K562 (cell line): ENCODE results near the gene TXNRD2. TPM values are rescaled to one million over a fixed set of nuclear protein-coding genes. Genes with fewer than 3 reads are reported as not detected.

Experiments
- HDAC1 ChIP-seq, 2 experiments: fragments of 450-650 bp; IDR thresholded peaks; 2 replicates each; pipeline ENCODE4 v1.6.1; 2016 to 2017; ENCODE audit warnings: inconsistent platforms in 1 of 2, mild to moderate bottlenecking in 1 of 2, moderate library complexity in 1 of 2
- HNRNPH1 ChIP-seq: fragments of 200-400 bp; formaldehyde crosslinking; optimal IDR thresholded peaks from 2 replicates; pipeline ENCODE3; 2017; ENCODE audit warnings: low read depth, mild to moderate bottlenecking, low read length, moderate library complexity
- KAT8 ChIP-seq: fragments of 450-650 bp; IDR thresholded peaks from 2 replicates; pipeline ENCODE4 v1.6.1; 2016; ENCODE audit warnings: low read depth, mild to moderate bottlenecking
- KLF1 ChIP-seq: fragments of 450-650 bp; IDR thresholded peaks from 2 replicates; pipeline ENCODE4 v1.6.1; 2016; ENCODE audit warnings: missing genetic modification characterization, missing compliant biosample characterization
- PRMT5 ChIP-seq: sonication (generic); formaldehyde crosslinking; IDR thresholded peaks from 2 replicates; pipeline ENCODE4 v1.5.0; 2020; ENCODE audit warnings: missing genetic modification reagents
- RCOR1 ChIP-seq, 2 experiments: IDR thresholded peaks; 2 replicates each; pipeline ENCODE4 v1.6.1; 2012; ENCODE audit warnings: low read depth in 2 of 2, low read length in 2 of 2, borderline replicate concordance in 1 of 2, improper control_type of control experiment in 1 of 2
- TOE1 ChIP-seq, 2 experiments: fragments of 450-650 bp in 1 of 2; sonication (generic) in 1 of 2; formaldehyde crosslinking in 1 of 2; IDR thresholded peaks; 2 replicates each; pipeline versions ENCODE4 v1.7.1 to v1.8.0; 2016 to 2022; ENCODE audit warnings: borderline replicate concordance in 2 of 2, mild to moderate bottlenecking in 2 of 2, antibody characterized with exemption in 1 of 2, inconsistent platforms in 1 of 2, low read depth in 1 of 2, missing genetic modification reagents in 1 of 2, moderate library complexity in 1 of 2
- ZC3H11A ChIP-seq: IDR thresholded peaks from 2 replicates; pipeline ENCODE4 v1.6.1; 2012; ENCODE audit warnings: low read depth, low read length, improper control_type of control experiment
- ZNF134 ChIP-seq: fragments of 250-450 bp; sonication (Bioruptor Pico); conservative IDR thresholded peaks from 2 replicates; pipeline ENCODE4 v1.4.0; 2020
- ZNF212 ChIP-seq: fragments of 450-650 bp; formaldehyde crosslinking; IDR thresholded peaks from 2 replicates; pipeline ENCODE4 v1.4.0; 2020; ENCODE audit warnings: mild to moderate bottlenecking
- ZNF23 ChIP-seq: fragments of 250-450 bp; sonication (Bioruptor Pico); IDR thresholded peaks from 2 replicates; pipeline ENCODE4 v1.4.0; 2020; ENCODE audit warnings: mild to moderate bottlenecking
- ZNF408 ChIP-seq: fragments of 250-450 bp; sonication (Bioruptor Pico); IDR thresholded peaks from 2 replicates; pipeline ENCODE4 v1.4.0; 2020; ENCODE audit warnings: low read depth, mild to moderate bottlenecking, moderate library complexity
- ZNF695 ChIP-seq: fragments of 450-650 bp; formaldehyde crosslinking; IDR thresholded peaks from 2 replicates; pipeline ENCODE4 v1.4.0; 2020; ENCODE audit warnings: mild to moderate bottlenecking, moderate library complexity
- polyA plus RNA-seq, 8 experiments: library from polyadenylated mRNA; depleted of rRNA in 4 of 8; stranded (reverse) in 5 of 8; unstranded in 3 of 8; fragments of >200 nt; fragmentation: Nextera tagmentation in 2 of 8; fragmentation: Illumina TruSeq in 1 of 8; extraction: Ambion mirVana in 2 of 8; extraction: Trizol in 1 of 8; gene quantifications; 2 replicates each; pipeline versions ENCODE4 v1.2.1 to v1.2.3, GENCODE V29; 2011 to 2014; ENCODE audit warnings: inconsistent platforms in 1 of 8, missing spikeins in 1 of 8
- total RNA-seq, 7 experiments: library from RNA; depleted of rRNA in 6 of 7; stranded (reverse); fragments of >200 nt in 6 of 7; fragmentation: Illumina TruSeq in 2 of 7; extraction: Trizol in 2 of 7; gene quantifications; 2 replicates each; pipeline versions ENCODE4 v1.2.1 to v1.2.3, GENCODE V29; 2011 to 2021; ENCODE audit warnings: low replicate concordance in 1 of 7
- TF ChIP-seq, protein P1 (sequence below), 2 experiments: fragments of 200-800 bp in 1 of 2; sonication (Bioruptor generic) in 1 of 2; sonication (generic) in 1 of 2; formaldehyde crosslinking in 1 of 2; IDR thresholded peaks in 1 of 2; conservative IDR thresholded peaks in 1 of 2; 2 replicates each; pipeline versions ENCODE4 v1.5.0 to v1.6.1; 2016 to 2020; ENCODE audit warnings: missing compliant biosample characterization in 1 of 2, missing genetic modification characterization in 1 of 2, missing genetic modification reagents in 1 of 2
- TF ChIP-seq, protein P2 (sequence below): fragments of 450-650 bp; IDR thresholded peaks from 2 replicates; pipeline ENCODE4 v1.7.1; 2018; ENCODE audit warnings: mild to moderate bottlenecking, low read depth; ENCODE audit not compliant: partially characterized antibody
- TF ChIP-seq, protein P3 (sequence below): fragments of 450-650 bp; formaldehyde crosslinking; conservative IDR thresholded peaks from 2 replicates; pipeline ENCODE4 v1.4.0; 2022; ENCODE audit warnings: mild to moderate bottlenecking, missing genetic modification characterization
- TF ChIP-seq, protein P4 (sequence below), 2 experiments: fragments of 250-450 bp in 1 of 2; fragments of 450-650 bp in 1 of 2; sonication (Bioruptor Pico) in 1 of 2; IDR thresholded peaks; 2 replicates each; pipeline versions ENCODE4 v1.6.1 to v1.8.0; 2016 to 2021; ENCODE audit warnings: mild to moderate bottlenecking in 2 of 2, moderate library complexity in 2 of 2, missing compliant biosample characterization in 1 of 2, missing genetic modification characterization in 1 of 2
- TF ChIP-seq, protein P5 (sequence below): fragments of 250-450 bp; sonication (Bioruptor Pico); IDR thresholded peaks from 2 replicates; pipeline ENCODE4 v1.4.0; 2020; ENCODE audit warnings: mild to moderate bottlenecking

TXNRD2 gene
- total and polyA plus RNA-seq, 9 of the 15 experiments (the other 6 are each of a cell fraction or from before 2014, with no cell fraction given): 3.3 to 80.2 (median 49.4) TPM

DNA sequence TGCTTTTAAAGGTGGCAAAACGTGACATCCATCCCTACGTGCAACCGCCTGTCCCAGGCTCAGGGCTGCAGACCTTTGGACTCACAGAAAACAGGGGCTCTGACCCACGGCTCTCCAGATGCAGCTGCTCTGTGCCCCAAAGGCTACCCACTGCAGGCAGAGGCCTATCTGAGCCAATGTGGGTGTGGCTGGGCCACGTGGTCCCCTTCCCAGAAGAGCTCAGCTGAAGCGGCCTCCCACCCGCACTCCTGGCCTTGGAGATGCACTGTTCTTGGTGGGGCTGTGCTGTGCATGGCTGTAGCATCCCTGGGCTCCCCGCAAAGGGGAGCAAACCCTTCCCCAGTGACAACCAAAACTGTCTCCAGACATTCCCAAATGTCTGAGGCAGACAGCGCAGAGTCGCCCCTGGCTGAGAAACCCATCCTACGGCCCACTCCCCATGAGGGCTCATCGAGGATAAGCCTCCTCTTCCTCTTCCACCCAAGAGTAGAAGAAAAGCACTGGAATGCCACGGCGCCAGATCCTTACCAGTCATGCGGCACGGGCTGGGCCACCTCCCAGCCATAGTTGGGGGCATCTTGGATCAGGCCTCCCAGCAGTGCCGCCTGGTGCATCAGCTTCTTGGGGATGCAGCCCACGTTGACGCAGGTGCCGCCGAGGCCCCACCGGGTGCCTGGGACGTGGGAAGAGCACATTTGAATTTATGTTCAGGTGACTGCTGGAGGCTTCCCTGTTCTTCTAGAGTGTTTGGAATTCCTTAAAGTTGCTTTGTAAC, 23.1 kb downstream of the TXNRD2 start (continued):
- no peak for TF ChIP-seq RCOR1 (IDR thresholded peaks at IDR 0.05; ENCODE audit: borderline replicate concordance in 1 of 2, low read depth in 2 of 2, low read length in 2 of 2)
- 0 out of 2 replicates have a peak, but pooled peaks have one; percentile 48 for TF ChIP-seq PRMT5 (CRISPR knock-in tag)
- peak in 1 of 2 experiments; percentile 69; a peak in 1 of 4 replicates for TF ChIP-seq HDAC1 (IDR thresholded peaks at IDR 0.05)
- TF ChIP-seq, protein P1, sequence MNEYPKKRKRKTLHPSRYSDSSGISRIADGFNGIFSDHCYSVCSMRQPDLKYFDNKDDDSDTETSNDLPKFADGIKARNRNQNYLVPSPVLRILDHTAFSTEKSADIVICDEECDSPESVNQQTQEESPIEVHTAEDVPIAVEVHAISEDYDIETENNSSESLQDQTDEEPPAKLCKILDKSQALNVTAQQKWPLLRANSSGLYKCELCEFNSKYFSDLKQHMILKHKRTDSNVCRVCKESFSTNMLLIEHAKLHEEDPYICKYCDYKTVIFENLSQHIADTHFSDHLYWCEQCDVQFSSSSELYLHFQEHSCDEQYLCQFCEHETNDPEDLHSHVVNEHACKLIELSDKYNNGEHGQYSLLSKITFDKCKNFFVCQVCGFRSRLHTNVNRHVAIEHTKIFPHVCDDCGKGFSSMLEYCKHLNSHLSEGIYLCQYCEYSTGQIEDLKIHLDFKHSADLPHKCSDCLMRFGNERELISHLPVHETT (CRISPR knock-in tag; conservative IDR thresholded peaks at IDR 0.05 in 1 of 2, IDR thresholded peaks at IDR 0.05 in 1 of 2): 0 out of 4 replicates have a peak, but pooled peaks of 1 of the 2 experiments have one; percentile 58
- TF ChIP-seq, protein P2, sequence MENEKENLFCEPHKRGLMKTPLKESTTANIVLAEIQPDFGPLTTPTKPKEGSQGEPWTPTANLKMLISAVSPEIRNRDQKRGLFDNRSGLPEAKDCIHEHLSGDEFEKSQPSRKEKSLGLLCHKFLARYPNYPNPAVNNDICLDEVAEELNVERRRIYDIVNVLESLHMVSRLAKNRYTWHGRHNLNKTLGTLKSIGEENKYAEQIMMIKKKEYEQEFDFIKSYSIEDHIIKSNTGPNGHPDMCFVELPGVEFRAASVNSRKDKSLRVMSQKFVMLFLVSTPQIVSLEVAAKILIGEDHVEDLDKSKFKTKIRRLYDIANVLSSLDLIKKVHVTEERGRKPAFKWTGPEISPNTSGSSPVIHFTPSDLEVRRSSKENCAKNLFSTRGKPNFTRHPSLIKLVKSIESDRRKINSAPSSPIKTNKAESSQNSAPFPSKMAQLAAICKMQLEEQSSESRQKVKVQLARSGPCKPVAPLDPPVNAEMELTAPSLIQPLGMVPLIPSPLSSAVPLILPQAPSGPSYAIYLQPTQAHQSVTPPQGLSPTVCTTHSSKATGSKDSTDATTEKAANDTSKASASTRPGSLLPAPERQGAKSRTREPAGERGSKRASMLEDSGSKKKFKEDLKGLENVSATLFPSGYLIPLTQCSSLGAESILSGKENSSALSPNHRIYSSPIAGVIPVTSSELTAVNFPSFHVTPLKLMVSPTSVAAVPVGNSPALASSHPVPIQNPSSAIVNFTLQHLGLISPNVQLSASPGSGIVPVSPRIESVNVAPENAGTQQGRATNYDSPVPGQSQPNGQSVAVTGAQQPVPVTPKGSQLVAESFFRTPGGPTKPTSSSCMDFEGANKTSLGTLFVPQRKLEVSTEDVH: no peak
- no peak for TF ChIP-seq ZC3H11A
- no peak for TF ChIP-seq TOE1 (IDR thresholded peaks at IDR 0.05; ENCODE audit: borderline replicate concordance)
- TF ChIP-seq TOE1 (CRISPR knock-in tag; IDR thresholded peaks at IDR 0.05; ENCODE audit: borderline replicate concordance, low read depth): no peak
- TF ChIP-seq ZNF408: no peak
- 0 out of 2 replicates have a peak, but pooled peaks have one; percentile 14 for TF ChIP-seq KLF1
- TF ChIP-seq HNRNPH1: no peak
- no peak for TF ChIP-seq KAT8
- TF ChIP-seq, protein P3, sequence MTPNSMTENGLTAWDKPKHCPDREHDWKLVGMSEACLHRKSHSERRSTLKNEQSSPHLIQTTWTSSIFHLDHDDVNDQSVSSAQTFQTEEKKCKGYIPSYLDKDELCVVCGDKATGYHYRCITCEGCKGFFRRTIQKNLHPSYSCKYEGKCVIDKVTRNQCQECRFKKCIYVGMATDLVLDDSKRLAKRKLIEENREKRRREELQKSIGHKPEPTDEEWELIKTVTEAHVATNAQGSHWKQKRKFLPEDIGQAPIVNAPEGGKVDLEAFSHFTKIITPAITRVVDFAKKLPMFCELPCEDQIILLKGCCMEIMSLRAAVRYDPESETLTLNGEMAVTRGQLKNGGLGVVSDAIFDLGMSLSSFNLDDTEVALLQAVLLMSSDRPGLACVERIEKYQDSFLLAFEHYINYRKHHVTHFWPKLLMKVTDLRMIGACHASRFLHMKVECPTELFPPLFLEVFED: no peak
- no peak for TF ChIP-seq ZNF23
- no peak for TF ChIP-seq ZNF212 (CRISPR knock-in tag)
- TF ChIP-seq, protein P4, sequence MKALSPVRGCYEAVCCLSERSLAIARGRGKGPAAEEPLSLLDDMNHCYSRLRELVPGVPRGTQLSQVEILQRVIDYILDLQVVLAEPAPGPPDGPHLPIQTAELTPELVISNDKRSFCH (CRISPR knock-in tag; IDR thresholded peaks at IDR 0.05): no peak
- TF ChIP-seq, protein P4 (tag; IDR thresholded peaks at IDR 0.05): 0 out of 2 replicates have a peak, but pooled peaks have one; percentile 21
- no peak for TF ChIP-seq ZNF695
- TF ChIP-seq ZNF134 (CRISPR knock-in tag): no peak
- TF ChIP-seq, protein P5, sequence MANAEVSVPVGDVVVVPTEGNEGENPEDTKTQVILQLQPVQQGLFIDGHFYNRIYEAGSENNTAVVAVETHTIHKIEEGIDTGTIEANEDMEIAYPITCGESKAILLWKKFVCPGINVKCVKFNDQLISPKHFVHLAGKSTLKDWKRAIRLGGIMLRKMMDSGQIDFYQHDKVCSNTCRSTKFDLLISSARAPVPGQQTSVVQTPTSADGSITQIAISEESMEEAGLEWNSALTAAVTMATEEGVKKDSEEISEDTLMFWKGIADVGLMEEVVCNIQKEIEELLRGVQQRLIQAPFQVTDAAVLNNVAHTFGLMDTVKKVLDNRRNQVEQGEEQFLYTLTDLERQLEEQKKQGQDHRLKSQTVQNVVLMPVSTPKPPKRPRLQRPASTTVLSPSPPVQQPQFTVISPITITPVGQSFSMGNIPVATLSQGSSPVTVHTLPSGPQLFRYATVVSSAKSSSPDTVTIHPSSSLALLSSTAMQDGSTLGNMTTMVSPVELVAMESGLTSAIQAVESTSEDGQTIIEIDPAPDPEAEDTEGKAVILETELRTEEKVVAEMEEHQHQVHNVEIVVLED (CRISPR knock-in tag): no peak
